ENCODE measurements around the gene LHFPL2. TPM values are rescaled to one million over a fixed set of nuclear protein-coding genes. Genes with fewer than 3 reads are reported as not detected.

LHFPL2 gene
- total and polyA plus RNA-seq, 9 of the 15 experiments (the other 6 are each of a cell fraction or from before 2014, with no cell fraction given) = 1.0 to 6.6 (median 4.6) TPM

DNA sequence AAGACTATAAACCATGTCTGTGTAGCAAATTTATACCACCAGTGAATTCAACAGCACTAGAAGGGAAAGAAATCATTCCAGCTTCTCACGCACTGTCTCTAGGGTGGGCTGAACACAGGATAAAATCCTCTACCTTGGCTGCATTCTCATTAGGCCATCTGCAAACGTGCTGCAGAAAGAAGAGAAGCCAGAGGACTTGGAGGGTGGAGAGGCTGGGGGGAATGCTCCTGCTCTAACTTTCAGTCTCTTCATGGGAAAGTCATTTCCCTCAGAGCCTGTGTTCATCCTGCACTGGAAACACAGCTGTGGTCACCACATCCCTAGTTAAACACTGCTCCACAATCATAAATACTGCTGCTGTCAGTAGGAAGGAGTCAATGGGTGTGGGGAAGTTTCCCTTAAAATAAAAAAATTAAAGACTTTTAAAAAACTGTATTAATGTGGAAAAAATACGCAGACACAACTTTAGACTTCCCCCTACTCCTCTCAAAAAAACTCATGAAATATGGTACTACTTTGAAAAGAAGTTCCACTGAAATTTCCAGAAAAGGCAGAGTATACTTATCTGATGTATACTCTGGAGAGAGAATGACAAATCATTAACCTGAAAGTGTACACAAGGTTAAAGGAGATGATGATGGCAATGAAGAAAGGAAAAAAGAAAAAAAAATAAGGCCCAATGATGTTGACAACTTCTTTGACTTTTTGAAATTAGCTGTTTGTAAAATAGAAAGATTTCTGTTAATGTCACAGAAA lies 46.8 kb downstream of the LHFPL2 start:
- no TSS peak for BruUV-seq (replicated peaks)
- Histone ChIP-seq H3K9me3 (replicated peaks; ENCODE audit: control insufficient read depth, insufficient read depth, low read depth, low read length) (no peaks in the 10 kb centered on the region), H4K20me1 (replicated peaks; ENCODE audit: control insufficient read depth, insufficient read depth, low read length) (no peaks in the 10 kb centered on the region), H2AFZ (ENCODE audit: low read depth, low read length) (no peak overlapping the region), H3K36me3 (ENCODE audit: control insufficient read depth, insufficient read depth, low read length) (no peaks in the 10 kb centered on the region), H3K4me2 (ENCODE audit: insufficient read depth, low read length) (no peak overlapping the region), H3K9ac (ENCODE audit: insufficient read depth in 1 of 2, low read depth in 2 of 2, low read length in 2 of 2) (no peak overlapping the region), H3K4me3 (no peak overlapping the region), H3K9me1 (ENCODE audit: control insufficient read depth, insufficient read depth, low read length) (no peaks in the 10 kb centered on the region), H3K27ac (ENCODE audit: extremely low read depth, low read depth, low read length) (no peak overlapping the region), H3K4me1 (replicated peaks in 1 of 2; ENCODE audit: control insufficient read depth in 2 of 2, insufficient read depth in 2 of 2, low read length in 2 of 2) (peaks cover 0 to 13% of the 10 kb centered on the region in 2 experiments; a peak in 3 of 5 replicates), H3K79me2 (ENCODE audit: control insufficient read depth, insufficient read depth, low read length) (no peaks in the 10 kb centered on the region), H3K27me3 (ENCODE audit: control insufficient read depth in 2 of 2, insufficient read depth in 2 of 2, low read length in 2 of 2) (no peaks in the 10 kb centered on the region)
- FAIRE-seq (no peak), DNase-seq (ENCODE audit: extremely low read depth in 1 of 4, low spot score in 3 of 4) (no peak), ATAC-seq (no peak)
- POLR2A ChIA-PET = interaction anchor here (0.6 to 1.2 kb wide), 2 partner anchors 12 to 22 kb away, joined by 4 to 5 read pairs; no protein-coding TSS in a partner anchor
- TF ChIP-seq ZNF408 (CRISPR knock-in tag; IDR thresholded peaks at IDR 0.05; ENCODE audit: low read depth) = no peak
- no peak for TF ChIP-seq ZNF79 (CRISPR knock-in tag; IDR thresholded peaks at IDR 0.05; ENCODE audit: low read depth)
- no peak for TF ChIP-seq ZNF764 (CRISPR knock-in tag; IDR thresholded peaks at IDR 0.05; ENCODE audit: low read depth)
- 0 out of 4 replicates have a peak, but pooled peaks have one; percentile 26 to 44 for TF ChIP-seq FOXK2 (conservative IDR thresholded peaks at IDR 0.05 in 1 of 2, IDR thresholded peaks at IDR 0.05 in 1 of 2; ENCODE audit: low read depth in 2 of 2)
- no peak for TF ChIP-seq MAX (CRISPR knock-in tag; IDR thresholded peaks at IDR 0.05)
- TF ChIP-seq, protein P1, sequence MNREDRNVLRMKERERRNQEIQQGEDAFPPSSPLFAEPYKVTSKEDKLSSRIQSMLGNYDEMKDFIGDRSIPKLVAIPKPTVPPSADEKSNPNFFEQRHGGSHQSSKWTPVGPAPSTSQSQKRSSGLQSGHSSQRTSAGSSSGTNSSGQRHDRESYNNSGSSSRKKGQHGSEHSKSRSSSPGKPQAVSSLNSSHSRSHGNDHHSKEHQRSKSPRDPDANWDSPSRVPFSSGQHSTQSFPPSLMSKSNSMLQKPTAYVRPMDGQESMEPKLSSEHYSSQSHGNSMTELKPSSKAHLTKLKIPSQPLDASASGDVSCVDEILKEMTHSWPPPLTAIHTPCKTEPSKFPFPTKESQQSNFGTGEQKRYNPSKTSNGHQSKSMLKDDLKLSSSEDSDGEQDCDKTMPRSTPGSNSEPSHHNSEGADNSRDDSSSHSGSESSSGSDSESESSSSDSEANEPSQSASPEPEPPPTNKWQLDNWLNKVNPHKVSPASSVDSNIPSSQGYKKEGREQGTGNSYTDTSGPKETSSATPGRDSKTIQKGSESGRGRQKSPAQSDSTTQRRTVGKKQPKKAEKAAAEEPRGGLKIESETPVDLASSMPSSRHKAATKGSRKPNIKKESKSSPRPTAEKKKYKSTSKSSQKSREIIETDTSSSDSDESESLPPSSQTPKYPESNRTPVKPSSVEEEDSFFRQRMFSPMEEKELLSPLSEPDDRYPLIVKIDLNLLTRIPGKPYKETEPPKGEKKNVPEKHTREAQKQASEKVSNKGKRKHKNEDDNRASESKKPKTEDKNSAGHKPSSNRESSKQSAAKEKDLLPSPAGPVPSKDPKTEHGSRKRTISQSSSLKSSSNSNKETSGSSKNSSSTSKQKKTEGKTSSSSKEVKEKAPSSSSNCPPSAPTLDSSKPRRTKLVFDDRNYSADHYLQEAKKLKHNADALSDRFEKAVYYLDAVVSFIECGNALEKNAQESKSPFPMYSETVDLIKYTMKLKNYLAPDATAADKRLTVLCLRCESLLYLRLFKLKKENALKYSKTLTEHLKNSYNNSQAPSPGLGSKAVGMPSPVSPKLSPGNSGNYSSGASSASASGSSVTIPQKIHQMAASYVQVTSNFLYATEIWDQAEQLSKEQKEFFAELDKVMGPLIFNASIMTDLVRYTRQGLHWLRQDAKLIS (CRISPR knock-in tag; IDR thresholded peaks at IDR 0.05) = no peak
- TF ChIP-seq CTBP1 (IDR thresholded peaks at IDR 0.05; ENCODE audit: borderline replicate concordance) = no peak
- TF ChIP-seq NFRKB (IDR thresholded peaks at IDR 0.05; ENCODE audit: low read depth) = no peak
- TF ChIP-seq, protein P2, sequence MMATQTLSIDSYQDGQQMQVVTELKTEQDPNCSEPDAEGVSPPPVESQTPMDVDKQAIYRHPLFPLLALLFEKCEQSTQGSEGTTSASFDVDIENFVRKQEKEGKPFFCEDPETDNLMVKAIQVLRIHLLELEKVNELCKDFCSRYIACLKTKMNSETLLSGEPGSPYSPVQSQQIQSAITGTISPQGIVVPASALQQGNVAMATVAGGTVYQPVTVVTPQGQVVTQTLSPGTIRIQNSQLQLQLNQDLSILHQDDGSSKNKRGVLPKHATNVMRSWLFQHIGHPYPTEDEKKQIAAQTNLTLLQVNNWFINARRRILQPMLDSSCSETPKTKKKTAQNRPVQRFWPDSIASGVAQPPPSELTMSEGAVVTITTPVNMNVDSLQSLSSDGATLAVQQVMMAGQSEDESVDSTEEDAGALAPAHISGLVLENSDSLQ (IDR thresholded peaks at IDR 0.05) = 0 out of 2 replicates have a peak, but pooled peaks have one; percentile 11
- no peak for TF ChIP-seq MTA3 (IDR thresholded peaks at IDR 0.05; ENCODE audit: borderline replicate concordance)
- no peak for TF ChIP-seq SAP30 (IDR thresholded peaks at IDR 0.05; ENCODE audit: borderline replicate concordance, insufficient read depth, low read depth, low read length, poor library complexity, severe bottlenecking)
- TF ChIP-seq SNAPC5 (CRISPR knock-in tag; IDR thresholded peaks at IDR 0.05) = no peak
- TF ChIP-seq MAFG (tag; conservative IDR thresholded peaks at IDR 0.05) = 0 out of 2 replicates have a peak, but pooled peaks have one; percentile 8
- TF ChIP-seq RBFOX2 (IDR thresholded peaks at IDR 0.05; ENCODE audit: low read depth, low read length) = no peak
- TF ChIP-seq MEIS2 (IDR thresholded peaks at IDR 0.05; ENCODE audit: partially characterized antibody) = peak; percentile 62
- peak in 1 of 2 experiments; percentile 29; a peak in 1 of 4 replicates for TF ChIP-seq KDM1A (IDR thresholded peaks at IDR 0.05)
- TF ChIP-seq SMC3 (conservative IDR thresholded peaks at IDR 0.05; ENCODE audit: insufficient read depth, low read depth, low read length) = no peak
- 46% methylated on average over 3 of the region's 3 CpGs for WGBS (ENCODE audit: insufficient coverage, low coverage, missing lambda C conversion rate)
- intact Hi-C loops (cut with micrococcal nuclease) = no loop called here
- in situ Hi-C loops (cut with MboI) = no loop called here
- CTCF ChIA-PET (ENCODE audit: low intra/inter-chr PET ratio) = no interaction called here

Data from K562 (cell line).